HG02852 (cell line): Measurements from ENCODE around the gene CD81.

ENCODE experiments used
- ATAC-seq: cut with Tn5 transposase; IDR thresholded peaks from one replicate; pipeline ENCODE4 v1.9.1; 2021; ENCODE audit warnings: mild to moderate bottlenecking, moderate library complexity; ENCODE audit not compliant: unreplicated experiment

The CD81 gene

DNA sequence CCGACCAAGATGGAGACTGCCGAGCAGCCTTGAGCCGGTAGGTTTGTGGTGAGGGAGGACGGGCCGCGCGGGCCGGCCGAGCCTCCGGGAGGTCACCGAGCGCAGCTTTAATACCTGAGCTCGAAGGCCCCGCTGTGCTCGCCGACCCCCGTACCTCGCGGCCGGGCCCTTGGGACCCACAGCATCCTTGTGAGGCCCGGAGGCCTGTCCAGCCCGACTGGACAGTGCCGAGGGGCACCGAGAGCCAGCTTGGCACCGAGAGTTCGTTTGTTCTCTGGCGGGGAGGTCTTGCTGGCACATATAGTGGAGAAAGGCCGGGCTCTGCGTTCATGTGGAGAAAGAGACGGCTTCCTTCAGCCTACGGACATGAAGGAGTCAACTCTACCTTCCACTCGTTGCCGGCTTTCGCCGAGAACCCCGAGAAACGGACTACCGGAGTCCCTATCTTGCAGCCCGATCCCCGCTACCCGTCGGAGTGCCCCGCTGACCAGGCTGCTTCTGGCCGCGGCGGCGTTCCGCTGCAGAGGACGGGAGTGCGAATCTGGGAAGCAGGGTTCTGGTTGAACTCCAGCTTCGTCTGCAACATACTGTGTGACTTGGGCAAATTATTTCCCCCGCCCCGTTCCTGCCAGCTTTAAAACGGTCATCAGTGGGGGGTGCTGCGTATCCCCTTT lies 23.8 kb downstream of the CD81 start:
- no peak for ATAC-seq

DNA sequence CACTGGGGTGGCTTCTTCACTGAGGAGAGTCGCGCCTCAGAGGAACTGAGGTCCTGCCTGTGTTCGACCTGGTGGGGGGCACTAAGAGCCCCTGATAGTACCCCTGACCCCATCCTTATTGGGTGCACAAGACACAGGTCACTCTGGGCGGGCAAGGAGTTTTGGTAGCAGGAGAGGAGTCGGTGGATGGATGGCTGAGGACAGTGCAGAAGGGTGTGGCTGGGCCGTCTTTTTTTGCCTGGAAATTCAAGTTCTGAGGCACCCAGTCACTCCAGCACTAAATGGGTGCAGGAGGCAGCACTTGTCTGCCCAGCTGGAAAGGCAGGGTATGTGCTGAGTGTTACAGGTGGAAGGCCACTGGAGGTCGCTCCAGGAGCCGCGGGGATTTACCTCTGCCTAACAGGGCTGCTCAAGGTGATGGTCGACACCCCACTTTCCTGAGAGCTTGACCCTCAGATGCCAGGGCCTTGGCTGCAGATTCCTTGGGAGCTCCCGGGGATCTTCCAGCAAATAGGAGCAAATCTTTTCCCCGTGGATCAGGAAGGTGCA lies 24.4 kb downstream of the CD81 start:
- ATAC-seq: no peak

DNA sequence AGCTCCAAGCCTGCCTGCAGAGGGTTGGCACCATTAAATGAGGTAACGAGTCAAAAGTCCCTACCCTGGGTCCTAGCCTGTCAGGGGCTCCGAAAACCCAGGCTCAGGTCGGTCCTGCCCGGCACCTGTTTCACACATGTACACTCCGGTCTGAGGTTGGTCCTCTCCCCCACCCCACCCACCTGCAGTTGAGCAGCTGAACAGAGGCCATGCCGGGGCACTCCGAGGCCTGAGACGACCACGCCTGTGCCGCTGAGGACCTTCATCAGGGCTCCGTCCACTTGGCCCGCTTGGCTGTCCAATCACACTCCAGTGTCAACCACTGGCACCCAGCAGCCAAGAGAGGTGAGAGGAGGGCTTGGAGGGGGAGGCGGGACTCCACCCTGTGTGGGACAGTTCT lies 25.0 kb downstream of the CD81 start:
- no peak for ATAC-seq

DNA sequence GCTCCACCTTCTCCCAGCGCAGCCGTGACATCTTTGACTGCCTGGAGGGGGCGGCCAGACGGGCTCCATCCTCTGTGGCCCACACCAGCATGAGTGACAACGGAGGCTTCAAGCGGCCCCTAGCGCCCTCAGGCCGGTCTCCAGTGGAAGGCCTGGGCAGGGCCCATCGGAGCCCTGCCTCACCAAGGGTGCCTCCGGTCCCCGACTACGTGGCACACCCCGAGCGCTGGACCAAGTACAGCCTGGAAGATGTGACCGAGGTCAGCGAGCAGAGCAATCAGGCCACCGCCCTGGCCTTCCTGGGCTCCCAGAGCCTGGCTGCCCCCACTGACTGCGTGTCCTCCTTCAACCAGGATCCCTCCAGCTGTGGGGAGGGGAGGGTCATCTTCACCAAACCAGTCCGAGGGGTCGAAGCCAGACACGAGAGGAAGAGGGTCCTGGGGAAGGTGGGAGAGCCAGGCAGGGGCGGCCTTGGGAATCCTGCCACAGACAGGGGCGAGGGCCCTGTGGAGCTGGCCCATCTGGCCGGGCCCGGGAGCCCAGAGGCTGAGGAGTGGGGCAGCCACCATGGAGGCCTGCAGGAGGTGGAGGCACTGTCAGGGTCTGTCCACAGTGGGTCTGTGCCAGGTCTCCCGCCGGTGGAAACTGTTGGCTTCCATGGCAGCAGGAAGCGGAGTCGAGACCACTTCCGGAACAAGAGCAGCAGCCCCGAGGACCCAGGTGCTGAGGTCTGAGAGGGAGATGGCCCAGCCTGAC lies 26.0 kb downstream of the CD81 start:
- ATAC-seq: no peak

DNA sequence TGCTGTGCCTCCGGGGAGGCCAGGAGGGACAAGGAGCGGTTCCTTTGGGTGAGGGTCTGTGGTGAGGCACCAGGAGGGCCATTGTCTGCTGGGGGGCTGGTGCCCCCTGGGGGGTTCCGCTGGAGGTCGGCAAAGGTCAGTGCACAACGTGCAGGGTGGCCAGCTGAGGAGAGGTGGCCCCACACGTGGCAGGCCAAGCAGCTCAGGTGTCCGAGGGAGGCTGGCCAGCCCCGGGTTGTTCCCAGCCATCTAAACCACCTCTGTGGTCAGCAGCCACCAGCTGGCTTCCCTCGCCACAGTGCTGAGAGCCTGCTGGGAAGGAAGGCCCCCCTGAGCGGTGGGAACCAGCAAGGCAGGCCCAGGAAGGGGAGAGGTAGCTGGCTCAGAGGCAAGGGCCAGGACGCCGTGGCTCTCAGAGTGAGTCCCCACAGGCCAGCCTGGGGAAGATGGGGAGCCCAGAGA lies 27.7 kb downstream of the CD81 start:
- ATAC-seq: no peak

DNA sequence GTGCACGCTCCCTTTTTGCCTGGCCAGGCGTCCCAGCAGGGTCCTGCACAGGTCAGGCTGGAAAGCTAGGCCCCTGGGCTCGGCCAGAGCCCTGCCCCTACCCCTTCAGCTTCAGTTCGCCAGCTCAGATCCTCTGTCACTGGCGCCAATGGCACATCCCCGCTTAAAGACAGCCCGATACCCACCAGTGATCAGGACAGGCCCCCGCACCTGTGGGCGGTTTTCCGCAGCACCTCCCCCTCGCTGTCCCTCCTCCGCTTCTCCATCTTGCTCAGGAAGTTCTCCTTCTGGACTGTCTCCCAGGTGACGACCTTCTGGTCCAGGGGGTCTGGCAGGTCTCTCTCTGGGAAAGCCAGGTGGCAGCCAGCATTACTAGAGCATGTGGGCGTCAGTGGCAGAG lies 29.3 kb downstream of the CD81 start:
- ATAC-seq: no peak

DNA sequence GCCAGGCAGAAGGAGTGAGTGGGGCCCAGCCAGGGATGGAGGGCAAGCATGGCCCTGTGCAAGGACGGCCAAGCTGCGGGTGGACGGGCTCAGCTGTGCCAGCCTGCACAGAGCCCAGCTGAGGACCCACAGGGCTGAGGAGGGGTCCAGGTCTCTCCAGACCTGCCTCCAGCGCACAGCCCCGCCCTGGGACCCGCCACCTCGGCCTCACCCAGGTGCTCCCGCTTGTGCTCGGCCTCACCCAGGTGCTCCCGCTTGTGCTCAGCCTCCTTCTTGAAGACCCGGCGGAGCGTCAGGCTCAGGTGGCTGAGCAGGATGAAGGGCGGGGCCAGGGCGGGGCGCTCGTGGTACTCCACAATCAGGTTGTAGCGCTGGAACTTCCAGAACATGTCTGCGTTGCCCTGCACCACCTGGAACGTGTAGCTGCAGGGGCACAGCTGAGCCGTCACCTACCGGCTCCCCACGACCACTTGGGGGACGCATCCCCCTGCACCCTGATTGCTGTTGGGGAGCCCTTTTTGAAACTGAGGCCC lies 29.8 kb downstream of the CD81 start:
- ATAC-seq: no peak

DNA sequence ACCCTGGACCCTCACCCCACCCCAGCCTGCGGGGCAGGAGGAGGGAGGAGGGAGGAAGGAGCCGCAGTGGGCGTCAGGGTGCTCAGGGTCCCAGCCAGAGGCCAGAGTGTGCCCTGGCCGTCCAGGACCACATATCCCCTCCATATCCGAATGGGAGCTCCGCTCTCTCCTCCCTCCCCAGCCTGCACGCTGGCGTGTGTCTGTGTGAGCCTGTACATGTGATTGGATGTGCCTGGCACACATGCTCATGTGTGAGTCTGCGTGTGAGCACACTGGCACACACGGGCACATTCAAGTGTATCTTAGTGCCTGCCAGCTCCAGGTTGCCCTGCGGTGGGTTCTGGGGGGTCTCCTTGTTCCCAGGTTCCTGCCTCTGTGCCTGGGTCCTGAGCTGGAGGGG lies 31.6 kb downstream of the CD81 start:
- no peak for ATAC-seq

DNA sequence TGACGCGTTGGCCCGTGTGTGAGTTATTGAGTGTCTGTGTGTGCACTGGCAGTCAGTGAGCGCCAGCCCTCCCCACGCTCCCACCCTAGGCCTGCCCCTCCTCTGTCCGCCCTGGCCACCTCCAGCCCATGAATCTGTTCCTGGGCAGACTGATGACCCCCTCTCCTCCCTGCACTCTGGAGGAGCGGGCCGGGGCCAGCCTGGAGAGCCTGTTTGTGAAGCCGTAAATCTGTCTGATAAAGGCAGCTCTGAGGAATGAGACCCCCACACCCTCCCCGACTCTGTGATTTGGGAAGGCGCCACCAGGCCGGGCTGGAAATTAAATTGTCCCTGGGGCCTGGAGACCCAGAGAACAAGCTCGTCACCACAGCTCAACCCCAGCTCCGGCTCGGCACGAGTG lies 32.0 kb downstream of the CD81 start:
- no peak for ATAC-seq

DNA sequence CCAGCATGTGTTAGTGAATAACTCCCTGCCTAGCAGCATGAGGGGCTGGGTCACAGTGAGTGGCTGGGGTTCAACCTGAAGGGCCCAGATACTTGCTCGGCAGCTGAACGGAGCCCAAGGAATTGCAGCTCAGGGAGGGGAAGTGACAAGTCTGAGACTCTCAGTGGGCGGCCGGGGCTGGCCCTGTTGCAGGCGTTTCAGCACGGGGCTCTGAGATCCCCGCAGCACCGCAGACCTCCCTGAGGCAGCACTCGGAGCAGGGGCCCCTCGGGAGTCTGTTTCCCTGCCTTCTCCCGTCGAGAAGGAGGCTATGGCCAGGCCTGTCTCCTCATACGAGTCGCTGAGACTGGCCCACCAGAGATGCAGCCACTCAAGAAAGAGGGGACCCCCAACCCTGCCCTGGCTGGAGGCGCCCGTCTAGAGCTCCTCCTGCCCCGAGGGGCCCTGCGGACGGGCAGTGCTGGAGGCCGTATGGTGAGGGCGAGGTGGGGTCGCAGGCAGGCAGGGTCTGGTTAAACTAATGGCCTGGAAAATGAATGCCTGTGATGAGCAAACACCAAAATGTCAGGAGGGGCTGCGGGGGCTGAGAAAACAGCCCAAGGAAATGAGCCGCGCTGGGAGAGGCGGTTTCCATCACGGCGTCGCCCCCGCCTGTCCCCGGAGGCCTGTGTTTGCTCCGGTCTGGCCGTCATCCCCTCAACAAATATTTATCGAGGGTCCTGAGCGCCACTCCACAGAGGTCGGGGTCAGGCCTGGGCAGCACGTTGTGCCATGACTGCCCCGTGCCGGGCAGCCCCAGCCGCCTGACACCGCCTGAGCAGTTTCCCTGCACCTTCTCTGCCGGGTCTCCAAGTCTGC lies 32.7 kb downstream of the CD81 start:
- ATAC-seq: no peak

DNA sequence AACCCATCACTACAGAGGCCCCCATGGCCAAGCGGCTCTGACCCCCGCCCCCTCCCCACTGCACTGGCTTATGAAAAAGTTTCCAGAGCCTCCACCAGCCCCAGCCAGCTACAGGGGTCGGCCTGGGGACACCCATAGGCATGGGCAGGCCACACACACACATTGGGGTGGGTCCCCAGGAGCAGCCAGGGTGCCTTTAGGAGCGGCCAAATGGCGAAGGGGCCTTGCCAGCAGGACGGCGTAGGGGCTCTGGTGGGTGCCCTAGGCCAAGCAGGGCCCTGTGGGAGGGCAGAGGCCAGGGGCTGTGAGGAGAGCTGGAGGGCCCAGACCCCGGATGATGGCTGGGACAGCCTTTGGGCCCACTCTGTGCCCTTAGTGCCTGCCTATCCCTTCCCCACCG lies 33.5 kb downstream of the CD81 start:
- ATAC-seq: no peak

DNA sequence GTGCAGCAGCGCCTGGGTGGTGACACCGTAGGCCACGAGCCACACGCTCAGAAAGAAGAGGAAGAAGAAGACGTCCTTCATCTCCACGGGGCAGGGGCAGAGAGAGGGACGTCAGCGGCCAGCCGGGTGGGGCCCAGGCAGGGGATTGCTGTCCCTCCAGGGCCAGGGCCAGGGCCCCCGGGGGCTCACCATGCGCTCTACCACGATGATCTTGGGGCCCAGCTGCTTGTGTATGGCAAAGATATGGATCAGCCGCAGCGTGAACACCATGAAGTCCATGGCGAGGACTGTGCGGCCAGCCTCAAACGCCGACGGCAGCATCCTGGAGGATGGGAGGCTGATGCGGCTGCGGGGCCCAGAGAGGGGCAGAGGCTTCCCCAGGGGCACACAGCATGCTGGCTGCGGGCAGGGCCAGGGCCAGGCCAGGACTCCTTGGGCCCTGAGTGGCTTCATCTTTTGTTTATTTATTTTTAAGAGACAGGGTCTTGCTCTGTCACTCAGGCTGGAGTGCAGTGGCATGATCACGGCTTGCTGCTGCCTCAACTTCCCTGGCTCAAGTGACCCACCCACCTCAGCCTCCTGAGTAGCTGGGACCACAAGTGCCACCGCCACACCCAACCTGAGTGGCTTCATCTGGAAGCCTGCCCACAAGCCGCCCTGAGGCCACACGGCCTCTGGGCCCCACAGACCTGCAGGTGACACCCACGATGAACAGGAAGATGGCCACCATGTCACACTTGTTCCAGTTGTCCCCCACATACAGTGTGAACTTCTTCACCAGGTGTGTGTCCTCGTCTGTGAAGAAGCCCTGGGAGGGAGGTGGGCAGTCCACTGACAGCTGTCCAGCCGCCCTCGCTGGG lies 34.6 kb downstream of the CD81 start:
- ATAC-seq: no peak

DNA sequence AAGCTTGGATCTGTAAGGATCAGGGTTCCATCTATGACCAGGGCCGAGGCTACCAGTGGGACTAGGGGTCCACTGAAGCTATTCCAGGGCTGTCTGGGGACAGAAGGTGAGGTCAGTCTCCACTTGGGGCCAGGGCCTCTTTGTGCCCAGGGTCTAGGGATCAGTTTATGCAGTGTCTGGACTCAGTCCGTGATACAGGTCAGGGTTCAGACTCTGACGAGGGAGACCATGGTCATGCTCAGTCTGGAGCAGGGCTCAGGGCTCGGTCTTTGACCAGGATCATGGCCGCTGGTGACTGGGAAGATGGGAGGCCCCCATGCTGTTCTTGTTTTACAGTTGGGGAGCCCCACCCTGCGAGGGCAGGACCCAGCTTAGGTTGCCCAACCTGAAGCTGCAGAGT lies 35.2 kb downstream of the CD81 start:
- no peak for ATAC-seq

DNA sequence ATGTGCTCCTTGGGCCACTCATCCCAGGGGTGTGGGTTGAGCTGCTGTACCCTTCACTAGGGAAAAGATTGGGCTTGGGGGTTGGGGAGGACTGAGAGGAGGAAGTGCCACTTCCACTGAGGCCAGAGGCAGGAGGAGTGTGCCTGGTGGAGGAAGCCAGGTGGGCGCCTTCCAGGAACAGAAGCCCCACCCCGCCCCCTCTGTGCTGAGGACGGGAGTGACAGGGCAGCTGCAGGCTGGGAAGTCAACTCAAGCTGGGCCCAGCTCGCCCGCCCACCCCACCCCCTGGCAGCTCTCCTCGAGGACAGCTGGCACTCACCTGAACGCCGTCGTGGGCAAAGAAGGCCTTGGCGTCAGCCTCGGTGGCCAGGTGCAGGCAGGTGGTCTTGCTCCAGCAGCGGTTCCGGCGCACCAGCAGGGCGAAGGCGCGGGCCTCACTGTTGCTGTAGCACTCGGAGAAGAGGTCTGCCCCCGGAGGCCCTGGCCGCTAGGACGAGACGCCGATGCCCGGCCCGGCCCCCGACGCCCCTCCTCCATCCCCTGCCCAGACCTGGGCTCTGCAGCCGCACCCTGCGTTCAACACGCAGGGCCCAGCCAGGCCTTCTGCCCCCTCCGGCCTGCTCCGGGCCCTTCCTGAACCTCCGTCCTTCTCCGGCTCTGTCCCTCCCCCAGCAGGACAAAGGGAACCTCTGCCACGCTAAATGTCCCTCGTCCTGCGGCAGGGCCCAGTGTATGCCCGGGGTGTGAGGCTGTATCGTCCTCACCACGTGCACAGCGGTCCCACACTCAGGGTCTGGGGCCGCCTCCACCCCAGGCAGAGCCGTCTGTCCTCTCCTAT lies 36.9 kb downstream of the CD81 start:
- no peak for ATAC-seq

DNA sequence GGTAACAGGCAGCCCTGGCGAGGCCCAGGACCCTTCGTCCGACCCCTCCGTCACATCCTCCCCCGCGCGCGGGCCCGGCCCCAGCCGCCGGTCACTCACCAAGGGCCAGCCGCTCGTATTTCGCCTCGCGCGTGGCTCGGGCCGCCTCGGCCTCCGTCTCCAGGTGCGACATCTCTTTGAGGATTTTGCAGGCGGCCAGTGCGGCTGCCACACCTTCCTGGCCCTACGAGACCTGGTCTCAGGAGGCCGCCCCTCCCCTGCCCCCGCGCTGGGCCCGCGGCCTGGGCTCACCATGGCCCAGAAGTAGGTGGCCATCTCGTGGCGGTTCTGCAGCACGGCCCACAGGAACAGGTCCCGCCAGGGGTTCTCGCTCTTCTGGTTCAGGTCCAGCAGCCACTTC lies 37.5 kb downstream of the CD81 start:
- no peak for ATAC-seq

DNA sequence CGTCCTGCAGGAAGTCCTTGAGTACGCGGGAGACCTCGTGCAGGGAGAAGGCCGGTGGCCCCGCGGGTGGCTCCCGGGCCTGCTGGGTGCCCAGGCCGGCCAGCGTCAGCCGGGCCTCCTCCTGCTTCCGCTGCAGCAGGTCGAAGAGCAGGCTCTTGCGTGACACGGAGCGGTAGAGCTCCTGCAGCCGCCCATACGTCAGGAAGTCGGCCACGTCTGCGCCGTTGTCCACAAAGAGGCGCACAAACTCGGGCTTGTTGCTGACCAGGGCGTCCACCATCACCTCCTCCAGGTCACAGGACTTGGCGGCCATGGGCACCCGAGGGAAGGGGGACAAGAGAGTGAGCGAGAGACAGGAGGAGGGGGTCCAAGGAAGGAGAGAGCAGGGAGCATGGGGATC lies 38.1 kb downstream of the CD81 start:
- no peak for ATAC-seq

DNA sequence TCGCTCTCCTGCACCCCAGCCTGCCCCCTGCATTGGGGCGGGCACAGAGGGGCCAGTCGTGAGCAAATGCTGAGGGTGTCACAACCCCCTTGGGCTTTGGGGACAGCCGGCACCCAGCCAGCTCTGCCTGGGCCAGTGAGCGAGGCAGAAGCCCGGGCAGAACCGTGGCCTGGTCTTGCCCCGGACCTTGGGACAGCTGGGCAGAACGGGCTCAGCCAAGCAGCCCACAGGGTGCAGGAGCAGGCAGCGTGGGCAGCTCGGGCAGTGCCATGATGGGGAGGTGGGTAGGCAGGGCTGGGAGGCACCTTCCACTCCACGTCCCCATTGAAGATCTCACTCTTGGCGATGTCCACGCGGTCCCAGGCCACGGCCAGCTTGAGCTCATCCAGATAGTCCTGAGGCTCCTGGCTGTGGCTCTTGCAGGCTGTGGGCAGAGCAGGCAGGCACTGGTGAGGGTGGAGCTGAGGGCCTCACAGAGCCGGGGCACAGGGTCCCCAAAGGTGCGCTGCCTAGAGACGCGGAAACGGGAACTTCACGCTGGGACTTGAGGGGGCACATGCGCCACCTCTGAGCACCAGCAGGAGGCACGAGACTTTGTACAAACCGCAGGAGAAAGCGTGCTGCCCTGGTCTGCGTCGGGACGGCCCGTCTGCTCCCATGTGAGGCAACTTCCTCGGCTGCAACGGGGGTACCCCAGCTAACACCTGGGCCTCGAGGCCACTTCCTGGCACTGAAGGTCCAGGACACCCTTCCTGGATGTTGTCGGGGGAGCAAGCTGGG lies 38.7 kb downstream of the CD81 start:
- no peak for ATAC-seq

DNA sequence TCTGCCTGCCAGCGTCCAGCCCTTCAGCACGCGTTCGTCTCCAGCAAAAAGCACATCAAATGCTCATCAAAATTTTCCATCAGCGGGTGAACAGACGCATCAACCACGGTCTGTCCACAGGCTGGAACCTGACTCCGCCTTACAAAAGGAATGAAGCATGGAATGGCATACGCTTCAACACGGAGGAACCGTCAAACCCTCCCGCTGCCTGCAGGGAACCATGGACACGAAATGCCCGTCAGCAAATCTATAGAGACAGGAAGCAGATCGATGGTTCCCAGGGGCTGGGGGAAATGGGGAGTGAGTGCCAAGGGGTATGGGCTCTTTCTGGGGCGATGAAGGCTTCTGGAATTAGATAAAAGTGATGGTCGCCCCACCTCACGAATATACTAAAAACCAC lies 39.7 kb downstream of the CD81 start:
- no peak for ATAC-seq
